ENCODE data around the gene CDH23. TPM values are rescaled to one million over a fixed set of nuclear protein-coding genes. Genes with fewer than 3 reads are reported as not detected.

CDH23 gene
- total RNA-seq, 1 donor from 2014 or later, result not detected

DNA sequence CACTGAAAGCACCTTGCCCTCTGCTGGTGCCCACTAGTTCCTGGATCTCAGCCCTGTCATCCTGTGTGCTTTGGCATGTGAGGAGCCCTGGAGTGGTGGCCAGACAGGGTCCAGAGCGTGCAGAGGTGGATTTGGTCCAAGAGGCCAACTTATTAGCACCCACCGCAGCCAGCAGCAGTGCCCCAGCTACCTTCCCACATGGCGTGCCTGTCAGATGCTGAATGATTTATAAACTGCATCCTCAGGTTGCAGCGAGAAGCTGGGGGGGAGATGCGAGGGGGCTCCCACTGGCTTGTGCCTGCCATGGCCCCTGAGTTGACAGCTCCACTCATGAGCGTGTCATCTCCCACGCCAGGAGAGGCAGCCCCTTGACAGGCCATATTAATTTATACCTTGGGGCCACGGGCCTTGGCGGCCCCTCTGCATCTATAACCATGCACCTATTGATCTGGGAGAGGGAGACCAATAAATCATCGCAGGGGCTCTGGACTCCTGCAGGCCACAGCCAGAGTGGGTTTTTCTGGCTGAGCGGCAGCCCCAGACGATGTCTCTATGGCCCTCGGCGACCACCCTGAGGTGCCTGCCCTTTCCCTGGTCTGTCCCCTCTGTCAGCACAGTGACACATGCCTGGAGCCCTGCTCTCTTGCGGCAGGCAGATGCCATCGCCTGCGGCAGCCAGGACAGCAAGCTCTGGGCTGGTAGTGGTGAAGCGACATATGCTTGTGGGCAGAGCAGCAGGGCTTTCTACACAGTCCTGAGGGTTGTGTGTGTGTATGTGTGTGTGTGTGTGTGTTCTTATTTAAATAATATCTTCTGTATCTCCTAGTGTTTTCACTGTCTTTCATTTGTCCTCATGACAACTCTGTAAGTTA is 120.8 kb downstream of the CDH23 start:
- FAIRE-seq (no peak), DNase-seq (ENCODE audit: low read depth) (no peak)
- H3K4me3 ChIP-seq (ENCODE audit: low read depth, low read length), result no peak overlapping the region
- peaks cover 5% of the 10 kb centered on the region for H3K27me3 ChIP-seq (ENCODE audit: control insufficient read depth, insufficient read depth, low read length)
- TF ChIP-seq, protein P1, sequence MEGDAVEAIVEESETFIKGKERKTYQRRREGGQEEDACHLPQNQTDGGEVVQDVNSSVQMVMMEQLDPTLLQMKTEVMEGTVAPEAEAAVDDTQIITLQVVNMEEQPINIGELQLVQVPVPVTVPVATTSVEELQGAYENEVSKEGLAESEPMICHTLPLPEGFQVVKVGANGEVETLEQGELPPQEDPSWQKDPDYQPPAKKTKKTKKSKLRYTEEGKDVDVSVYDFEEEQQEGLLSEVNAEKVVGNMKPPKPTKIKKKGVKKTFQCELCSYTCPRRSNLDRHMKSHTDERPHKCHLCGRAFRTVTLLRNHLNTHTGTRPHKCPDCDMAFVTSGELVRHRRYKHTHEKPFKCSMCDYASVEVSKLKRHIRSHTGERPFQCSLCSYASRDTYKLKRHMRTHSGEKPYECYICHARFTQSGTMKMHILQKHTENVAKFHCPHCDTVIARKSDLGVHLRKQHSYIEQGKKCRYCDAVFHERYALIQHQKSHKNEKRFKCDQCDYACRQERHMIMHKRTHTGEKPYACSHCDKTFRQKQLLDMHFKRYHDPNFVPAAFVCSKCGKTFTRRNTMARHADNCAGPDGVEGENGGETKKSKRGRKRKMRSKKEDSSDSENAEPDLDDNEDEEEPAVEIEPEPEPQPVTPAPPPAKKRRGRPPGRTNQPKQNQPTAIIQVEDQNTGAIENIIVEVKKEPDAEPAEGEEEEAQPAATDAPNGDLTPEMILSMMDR (IDR thresholded peaks at IDR 0.05; ENCODE audit: insufficient read depth, low read length, severe bottlenecking), result no peak
- H3K36me3 ChIP-seq (ENCODE audit: control insufficient read depth, insufficient read depth, low read length), result no peaks in the 10 kb centered on the region

DNA sequence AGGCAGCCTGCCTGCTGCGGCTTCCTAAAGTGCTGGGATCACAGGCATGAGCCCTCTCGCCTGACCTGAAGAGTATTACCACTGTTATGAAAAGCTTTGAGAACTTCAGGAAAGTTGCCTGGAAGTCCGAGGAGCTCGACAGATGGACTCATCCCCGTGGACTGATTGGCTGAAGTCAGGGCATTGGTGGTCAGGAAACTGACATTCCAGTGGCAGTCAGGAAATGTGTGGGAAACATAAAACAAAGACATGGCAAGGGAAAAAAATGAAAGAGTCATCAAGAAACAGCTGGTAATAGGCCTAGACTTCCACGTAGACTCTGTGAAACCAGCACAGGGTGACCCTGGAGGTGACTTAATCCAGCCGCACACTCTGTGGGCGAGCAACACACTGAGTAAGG is 123.3 kb downstream of the CDH23 start:
- no peaks in the 10 kb centered on the region for H3K36me3 ChIP-seq (ENCODE audit: control insufficient read depth, insufficient read depth, low read length)
- peaks cover 8% of the 10 kb centered on the region for H3K27me3 ChIP-seq (ENCODE audit: control insufficient read depth, insufficient read depth, low read length)
- FAIRE-seq (no peak), DNase-seq (ENCODE audit: low read depth) (no peak)
- TF ChIP-seq, protein P1 (IDR thresholded peaks at IDR 0.05; ENCODE audit: insufficient read depth, low read length, severe bottlenecking), result no peak
- no peak overlapping the region for H3K4me3 ChIP-seq (ENCODE audit: low read depth, low read length)

DNA sequence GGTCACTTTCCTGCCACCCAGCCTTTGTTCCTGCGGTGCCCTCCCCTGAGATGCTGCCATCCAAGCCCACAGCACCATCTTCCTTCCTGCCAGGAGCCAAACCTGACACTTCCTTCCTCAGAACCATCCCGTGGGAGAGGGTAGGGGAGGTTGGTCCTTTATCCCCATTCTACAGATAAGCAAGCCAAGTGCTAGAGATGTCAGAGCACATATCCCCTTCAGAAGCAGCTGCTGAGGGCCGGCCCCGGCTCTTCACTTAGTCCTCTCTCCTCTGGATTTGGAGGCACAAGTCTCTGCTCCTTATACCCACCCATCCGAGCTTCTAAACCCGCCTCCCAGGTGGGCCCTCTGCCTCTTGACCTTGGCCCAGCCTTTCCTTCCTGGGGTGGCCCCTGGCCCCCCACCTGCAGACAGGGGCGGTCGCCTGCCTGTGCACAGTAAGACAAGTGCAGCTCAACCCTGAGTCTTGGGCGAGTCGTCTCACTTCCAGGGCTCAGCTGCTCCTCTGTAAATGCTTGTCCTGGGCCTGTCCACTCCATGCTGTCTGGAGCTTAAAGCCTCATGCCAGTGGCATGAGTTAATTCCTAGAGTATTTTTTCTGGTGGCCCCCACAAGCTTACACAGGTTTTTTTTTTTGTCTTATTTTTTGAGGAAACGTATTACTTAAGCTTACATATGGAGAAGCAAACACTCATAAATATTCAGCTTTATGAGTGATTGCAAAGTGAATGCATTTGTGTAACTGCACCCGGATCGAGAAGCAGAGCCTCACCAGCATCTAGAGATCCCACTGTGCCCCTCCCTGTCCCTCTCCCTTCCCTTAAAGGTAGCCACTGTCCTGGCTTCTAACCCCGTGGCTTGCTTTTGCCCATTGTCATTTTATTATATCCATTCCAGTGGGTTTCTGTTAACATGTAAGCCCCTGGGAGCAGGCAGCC is 125.1 kb downstream of the CDH23 start:
- Histone ChIP-seq H3K27me3 (ENCODE audit: control insufficient read depth, insufficient read depth, low read length) (peaks cover 7% of the 10 kb centered on the region), H3K4me3 (ENCODE audit: low read depth, low read length) (no peak overlapping the region), H3K36me3 (ENCODE audit: control insufficient read depth, insufficient read depth, low read length) (no peaks in the 10 kb centered on the region)
- FAIRE-seq (no peak), DNase-seq (ENCODE audit: low read depth) (peak; percentile 45)
- TF ChIP-seq, protein P1 (IDR thresholded peaks at IDR 0.05; ENCODE audit: insufficient read depth, low read length, severe bottlenecking), result no peak

DNA sequence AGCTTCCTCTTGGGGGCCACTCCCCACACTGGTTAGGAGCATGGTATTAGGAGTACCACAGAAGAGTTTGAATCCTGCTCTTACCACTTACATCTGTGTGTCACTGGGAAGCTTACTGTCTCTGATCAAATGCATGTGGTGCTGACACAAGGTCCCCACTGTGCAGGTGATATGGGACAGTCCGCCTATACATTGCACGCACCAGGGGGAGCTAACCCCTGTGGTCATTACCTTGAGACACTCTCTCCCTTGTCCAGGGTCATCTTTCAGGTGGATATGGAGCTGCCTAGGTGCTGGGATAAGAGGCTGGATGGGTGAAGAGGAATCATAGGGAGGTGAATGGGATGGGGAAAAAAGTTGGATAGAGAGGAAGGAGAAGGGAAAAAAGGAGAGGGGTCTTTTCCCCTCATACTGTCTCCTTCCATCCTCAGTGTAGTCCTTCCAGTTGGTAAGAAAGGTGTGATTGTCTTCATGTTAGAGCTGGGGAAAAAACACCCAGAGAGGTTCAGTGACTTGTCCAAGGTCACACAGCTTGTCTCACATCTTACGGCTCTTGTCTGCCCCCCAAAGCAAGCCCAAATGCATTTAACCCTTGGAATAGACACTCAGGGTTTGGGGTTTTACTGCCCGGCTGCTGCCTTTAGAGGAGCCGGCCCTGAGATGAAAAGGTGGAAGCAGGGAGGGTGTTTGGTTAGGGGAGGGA is 125.9 kb downstream of the CDH23 start:
- no peaks in the 10 kb centered on the region for H3K36me3 ChIP-seq (ENCODE audit: control insufficient read depth, insufficient read depth, low read length)
- DNase-seq (ENCODE audit: low read depth) (no peak), FAIRE-seq (peak; percentile 96)
- H3K4me3 ChIP-seq (ENCODE audit: low read depth, low read length), result no peak overlapping the region
- TF ChIP-seq, protein P1 (IDR thresholded peaks at IDR 0.05; ENCODE audit: insufficient read depth, low read length, severe bottlenecking), result no peak
- H3K27me3 ChIP-seq (ENCODE audit: control insufficient read depth, insufficient read depth, low read length), result peaks cover 10% of the 10 kb centered on the region

DNA sequence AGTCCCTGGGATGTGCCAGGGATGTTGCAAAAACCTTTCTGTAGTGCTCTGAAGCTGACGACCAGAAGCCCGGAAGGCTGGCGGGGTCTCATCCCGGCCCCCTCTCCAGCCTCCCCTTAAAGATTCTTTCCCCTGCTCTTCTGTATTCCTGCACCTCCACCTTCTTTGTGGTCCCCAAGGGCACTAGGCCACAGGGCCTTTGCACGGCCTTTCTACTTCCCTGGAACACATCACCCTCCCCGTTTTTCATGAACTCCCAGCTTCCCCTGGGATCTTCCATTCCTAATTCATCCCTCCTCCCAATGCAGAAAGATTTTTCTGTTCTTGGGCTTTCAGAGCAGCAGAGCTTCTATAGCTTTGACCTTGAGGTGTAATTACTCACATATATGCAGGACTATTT is 127.0 kb downstream of the CDH23 start:
- Histone ChIP-seq H3K4me3 (ENCODE audit: low read depth, low read length) (no peak overlapping the region), H3K36me3 (ENCODE audit: control insufficient read depth, insufficient read depth, low read length) (no peaks in the 10 kb centered on the region), H3K27me3 (ENCODE audit: control insufficient read depth, insufficient read depth, low read length) (peaks cover 14% of the 10 kb centered on the region)
- FAIRE-seq, result no peak
- no peak for DNase-seq (ENCODE audit: low read depth)
- TF ChIP-seq, protein P1 (IDR thresholded peaks at IDR 0.05; ENCODE audit: insufficient read depth, low read length, severe bottlenecking), result no peak
